Stimulated activated CD4-positive, alpha-beta T cell treated with anti-CD3 and anti-CD28 coated beads, Interleukin-4, amount 100 ng/mL, for 48 hours (primary cell): ENCODE measurements around the gene GAS2L2.
"Not testable (repeated sequence)": the region's sequence is repeated elsewhere in the genome, so short reads cannot be mapped to it uniquely, and the experiment has no call there.

ENCODE experiments used
- DNase-seq, 2 donors: peaks; one replicate each; pipeline ENCODE4 v3.0.0-alpha.2; 2020; ENCODE audit warnings: low read depth in 2 of 2

GAS2L2 gene

GRCh38 chr17:35728551-35728950, 24.5 kb downstream of the GAS2L2 start:
- no peak for DNase-seq

- DNase-seq: no peak
These were observed 25.4 kb downstream of the GAS2L2 start for GRCh38 chr17:35727635-35728034.

- DNase-seq: no peak
These were observed 26.0 kb downstream of the GAS2L2 start for GRCh38 chr17:35726953-35727460.

GRCh38 chr17:35726127-35726952, 26.7 kb downstream of the GAS2L2 start:
- DNase-seq: no peak

- no peak for DNase-seq
These were observed 27.3 kb downstream of the GAS2L2 start for GRCh38 chr17:35725802-35726126.

GRCh38 chr17:35725058-35725457, 28.0 kb downstream of the GAS2L2 start:
- DNase-seq: no peak

- DNase-seq: no peak
These were observed 29.3 kb downstream of the GAS2L2 start for GRCh38 chr17:35723735-35724134.

GRCh38 chr17:35717475-35717874, 35.6 kb downstream of the GAS2L2 start:
- no peak for DNase-seq

- no peak for DNase-seq
These were observed 36.1 kb downstream of the GAS2L2 start for GRCh38 chr17:35716897-35717465.

- no peak for DNase-seq
These were observed 36.9 kb downstream of the GAS2L2 start for GRCh38 chr17:35716173-35716572.

- no peak for DNase-seq
These were observed 37.6 kb downstream of the GAS2L2 start for GRCh38 chr17:35715416-35715815.

- DNase-seq: no peak
These were observed 38.1 kb downstream of the GAS2L2 start for GRCh38 chr17:35714988-35715387.

- DNase-seq: no peak
These were observed 39.8 kb downstream of the GAS2L2 start for GRCh38 chr17:35713069-35713728.

- no peak for DNase-seq
These were observed 42.1 kb downstream of the GAS2L2 start for GRCh38 chr17:35710950-35711349.

GRCh38 chr17:35709874-35710273, 43.2 kb downstream of the GAS2L2 start:
- DNase-seq: no peak

- no peak for DNase-seq
These were observed 44.1 kb downstream of the GAS2L2 start for GRCh38 chr17:35708951-35709350.

- DNase-seq: no peak
These were observed 44.9 kb downstream of the GAS2L2 start for GRCh38 chr17:35708149-35708548.

GRCh38 chr17:35705705-35706104, 47.3 kb downstream of the GAS2L2 start:
- no peak for DNase-seq

GRCh38 chr17:35705230-35705629, 47.8 kb downstream of the GAS2L2 start:
- no peak for DNase-seq

GRCh38 chr17:35703308-35703707, 49.7 kb downstream of the GAS2L2 start:
- DNase-seq: not testable (repeated sequence)

GRCh38 chr17:35701491-35701890, 51.5 kb downstream of the GAS2L2 start:
- DNase-seq: no peak

- no peak for DNase-seq
These were observed 52.9 kb downstream of the GAS2L2 start for GRCh38 chr17:35700150-35700549.

GRCh38 chr17:35698800-35699199, 54.2 kb downstream of the GAS2L2 start:
- no peak for DNase-seq
